Measurements from ENCODE around the gene SHB.

SHB gene

GRCh38 chr9:38024036-38024681 is 44.9 kb downstream of the SHB start:
- peak; percentile 87 for DNase-seq (ENCODE audit: low read depth, low spot score)

GRCh38 chr9:38023661-38024035 is 45.4 kb downstream of the SHB start:
- DNase-seq (ENCODE audit: low read depth, low spot score) = no peak

- no peak for DNase-seq (ENCODE audit: low read depth, low spot score)
Observed at GRCh38 chr9:38022995-38023394, 46.0 kb downstream of the SHB start.

GRCh38 chr9:38022203-38022895 is 46.7 kb downstream of the SHB start:
- no peak for DNase-seq (ENCODE audit: low read depth, low spot score)

- no peak for DNase-seq (ENCODE audit: low read depth, low spot score)
Observed at GRCh38 chr9:38020151-38021076, 48.6 kb downstream of the SHB start.

- no peak for DNase-seq (ENCODE audit: low read depth, low spot score)
Observed at GRCh38 chr9:38019731-38020130, 49.3 kb downstream of the SHB start.

- DNase-seq (ENCODE audit: low read depth, low spot score) = peak; percentile 91
Observed at GRCh38 chr9:38018958-38019602, 49.9 kb downstream of the SHB start.

- no peak for DNase-seq (ENCODE audit: low read depth, low spot score)
Observed at GRCh38 chr9:38018241-38018957, 50.6 kb downstream of the SHB start.

GRCh38 chr9:38017885-38018186 is 51.2 kb downstream of the SHB start:
- no peak for DNase-seq (ENCODE audit: low read depth, low spot score)

- peak; percentile 96 for DNase-seq (ENCODE audit: low read depth, low spot score)
Observed at GRCh38 chr9:38017149-38017884, 51.7 kb downstream of the SHB start.

- peak; percentile 93 for DNase-seq (ENCODE audit: low read depth, low spot score)
Observed at GRCh38 chr9:38016375-38017135, 52.5 kb downstream of the SHB start.

GRCh38 chr9:38015906-38016305 is 53.1 kb downstream of the SHB start:
- no peak for DNase-seq (ENCODE audit: low read depth, low spot score)

- no peak for DNase-seq (ENCODE audit: low read depth, low spot score)
Observed at GRCh38 chr9:38015266-38015665, 53.8 kb downstream of the SHB start.

- DNase-seq (ENCODE audit: low read depth, low spot score) = no peak
Observed at GRCh38 chr9:38012767-38013450, 56.1 kb downstream of the SHB start.

GRCh38 chr9:38011991-38012390 is 57.0 kb downstream of the SHB start:
- DNase-seq (ENCODE audit: low read depth, low spot score) = no peak

GRCh38 chr9:38010918-38011704 is 57.9 kb downstream of the SHB start:
- DNase-seq (ENCODE audit: low read depth, low spot score) = no peak

GRCh38 chr9:38009990-38010389 is 59.0 kb downstream of the SHB start:
- DNase-seq (ENCODE audit: low read depth, low spot score) = no peak

- no peak for DNase-seq (ENCODE audit: low read depth, low spot score)
Observed at GRCh38 chr9:38009035-38009501, 60.0 kb downstream of the SHB start.

Data from astrocyte of the hippocampus (primary cell).